Kidney epithelial cell (primary cell): ENCODE results near the gene NOCT. TPM values are rescaled to one million over a fixed set of nuclear protein-coding genes. Genes with fewer than 3 reads are reported as not detected.

ENCODE experiments used
- DNase-seq: peaks from one replicate; pipeline ENCODE4 v3.0.0-alpha.2; 2010; ENCODE audit warnings: low read depth
- H3K27me3 ChIP-seq: 2 replicates; pipeline ENCODE4 v1.6.0; 2011; ENCODE audit warnings: low read length; ENCODE audit not compliant: control insufficient read depth, insufficient read depth
- H3K36me3 ChIP-seq: 2 replicates; pipeline ENCODE4 v1.5.1; 2011; ENCODE audit warnings: low read length; ENCODE audit not compliant: control insufficient read depth, insufficient read depth
- H3K4me3 ChIP-seq: 2 replicates; pipeline ENCODE4 v1.5.1; 2011; ENCODE audit warnings: low read depth, mild to moderate bottlenecking, control low read depth, low read length
- CTCF ChIP-seq: IDR thresholded peaks from 2 replicates; pipeline ENCODE4 v1.5.1; 2011; ENCODE audit warnings: mild to moderate bottlenecking, moderate library complexity, low read length, control low read depth, inconsistent platforms; ENCODE audit not compliant: insufficient read depth, poor library complexity, severe bottlenecking
- total RNA-seq: library from RNA; depleted of rRNA; stranded (reverse); fragments of >200 nt; gene quantifications from 2 replicates; pipeline ENCODE4 v1.2.3, GENCODE V29; 2015

NOCT gene
- total RNA-seq, 1 donor from 2014 or later = 37.5 TPM

DNA sequence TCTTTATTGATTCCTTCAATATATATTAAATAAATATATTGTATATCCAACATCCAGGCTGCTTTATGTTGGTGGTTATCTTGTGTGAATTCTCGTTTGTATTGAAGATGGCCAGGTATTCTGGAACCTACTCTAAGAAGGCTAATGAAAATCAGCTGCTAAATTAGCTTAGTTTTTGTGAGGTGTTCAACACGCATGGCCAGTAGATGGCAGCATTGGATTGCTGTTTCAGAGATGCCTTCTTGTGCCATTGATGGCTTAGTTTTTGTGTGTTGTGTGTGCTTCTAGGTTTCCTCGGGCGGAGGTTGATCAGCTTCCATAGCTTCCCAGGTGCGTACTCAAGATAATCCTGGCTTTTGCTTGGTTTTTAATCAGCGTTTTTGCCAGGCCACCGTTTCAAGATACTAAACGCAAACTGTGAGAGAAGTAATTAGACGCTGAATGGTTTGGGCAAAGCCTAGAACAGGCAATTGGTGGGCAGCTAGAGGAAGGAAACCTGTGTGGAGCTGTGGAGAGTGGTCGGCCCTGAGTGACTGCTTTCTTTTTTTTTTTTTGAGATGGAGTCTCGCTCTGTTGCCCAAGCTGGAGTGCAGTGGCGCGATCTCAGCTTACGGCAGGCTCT lies 15.1 kb downstream of the NOCT start:
- DNase-seq = peak; percentile 43
- peak; percentile 77 for TF ChIP-seq CTCF
- Histone ChIP-seq H3K36me3 (no peaks in the 10 kb centered on the region), H3K27me3 (no peaks in the 10 kb centered on the region), H3K4me3 (no peak overlapping the region)

DNA sequence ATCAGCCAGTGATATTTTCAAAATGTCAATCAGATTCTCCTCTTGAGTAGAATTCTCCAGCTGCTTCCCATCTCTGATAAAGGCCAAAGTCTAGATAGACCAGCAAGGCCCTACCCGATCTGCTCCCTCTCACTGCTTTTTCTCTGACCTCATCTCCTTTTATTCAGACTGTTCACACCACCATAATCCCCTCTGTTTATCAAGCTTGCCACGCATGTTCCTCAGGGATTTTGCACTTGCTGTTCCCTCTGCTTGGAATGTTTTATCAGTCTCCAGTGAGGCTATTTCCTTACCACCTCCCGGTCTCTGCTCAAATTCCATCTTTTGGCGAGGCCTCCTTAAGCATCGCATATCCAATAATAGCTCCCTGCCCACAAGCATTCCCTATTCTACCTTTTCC lies 20.1 kb downstream of the NOCT start:
- H3K27me3 ChIP-seq = no peaks in the 10 kb centered on the region
- no peak for DNase-seq
- TF ChIP-seq CTCF = no peak
- no peaks in the 10 kb centered on the region for H3K36me3 ChIP-seq
- no peak overlapping the region for H3K4me3 ChIP-seq

GRCh38 chr4:139036885-139037284 lies 21.3 kb downstream of the NOCT start:
- no peaks in the 10 kb centered on the region for H3K27me3 ChIP-seq
- H3K4me3 ChIP-seq = no peak overlapping the region
- H3K36me3 ChIP-seq = no peaks in the 10 kb centered on the region
- no peak for TF ChIP-seq CTCF
- no peak for DNase-seq

DNA sequence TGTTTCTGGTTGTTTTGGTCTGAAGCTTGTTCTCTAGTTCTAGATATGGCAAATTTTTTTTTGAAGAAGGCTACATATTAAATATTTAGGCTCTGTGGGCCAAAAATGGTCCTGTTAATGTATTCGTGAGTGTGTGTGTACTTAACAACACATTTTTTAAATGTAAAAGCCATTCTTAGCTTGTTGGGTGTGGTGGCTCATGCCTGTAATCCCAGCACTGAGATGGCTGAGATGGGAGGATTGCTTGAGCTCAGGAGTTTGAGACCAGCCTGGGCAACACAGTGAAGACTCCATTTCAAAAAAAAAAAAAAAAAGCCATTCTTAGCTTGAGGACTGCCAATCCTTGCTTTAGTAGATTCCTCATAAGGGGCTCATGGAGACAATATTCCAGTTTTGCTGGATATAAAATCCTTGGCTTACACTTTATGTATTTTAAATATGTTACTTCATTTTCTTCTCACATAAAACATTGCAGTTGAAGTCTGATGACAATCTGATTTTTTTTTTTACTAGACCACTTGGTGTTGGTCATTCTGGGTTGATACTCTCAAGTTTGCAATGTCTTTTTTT lies 23.4 kb downstream of the NOCT start:
- TF ChIP-seq CTCF = no peak
- H3K36me3 ChIP-seq = no peaks in the 10 kb centered on the region

GRCh38 chr4:139042981-139043460 lies 27.4 kb downstream of the NOCT start:
- peaks cover 1% of the 10 kb centered on the region for H3K36me3 ChIP-seq
- H3K27me3 ChIP-seq = no peaks in the 10 kb centered on the region
- DNase-seq = no peak
- H3K4me3 ChIP-seq = no peak overlapping the region
- TF ChIP-seq CTCF = no peak

More for the DNA sequence above, 23.4 kb downstream of the NOCT start:
- Histone ChIP-seq H3K4me3 (no peak overlapping the region), H3K27me3 (no peaks in the 10 kb centered on the region)
- DNase-seq = no peak

DNA sequence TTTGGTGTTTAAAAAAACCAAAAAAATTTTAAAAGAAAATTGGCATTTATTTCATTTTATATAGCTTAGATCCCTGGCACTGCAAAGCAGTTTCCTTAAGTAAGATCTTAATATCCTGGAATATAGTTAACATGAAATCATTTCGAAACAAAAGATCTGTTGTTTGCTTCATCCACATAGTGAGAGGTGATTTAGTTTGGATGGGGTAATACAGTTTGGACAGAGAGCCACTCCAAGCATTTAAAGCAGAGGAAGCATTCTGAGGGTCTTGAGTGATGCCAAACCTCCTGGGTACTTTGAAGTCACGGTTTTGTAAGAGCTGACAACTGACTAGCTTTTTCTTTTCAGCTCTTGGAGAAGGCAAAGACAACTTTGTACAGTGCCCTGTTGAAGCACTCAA lies 28.7 kb downstream of the NOCT start:
- Histone ChIP-seq H3K36me3 (peaks cover 1% of the 10 kb centered on the region), H3K4me3 (no peak overlapping the region), H3K27me3 (no peaks in the 10 kb centered on the region)
- no peak for TF ChIP-seq CTCF
- DNase-seq = no peak
